Neuronal stem cell (in vitro differentiated cells): ENCODE data around the gene POU6F1. TPM values are rescaled to one million over a fixed set of nuclear protein-coding genes. Genes with fewer than 3 reads are reported as not detected.
A peak's percentile ranks its signal among the peaks of the same experiment; 100 is the strongest.

Experiments used
- DNase-seq: peaks from one replicate; pipeline ENCODE4 v3.0.0-alpha.2; 2013; ENCODE audit warnings: low spot score
- H2AFZ ChIP-seq: one replicate; pipeline ENCODE4 v1.6.1; 2013; ENCODE audit warnings: mild to moderate bottlenecking, low read length, inconsistent platforms
- H2AK5ac ChIP-seq: 2 replicates; pipeline ENCODE4 v1.6.1; 2013; ENCODE audit warnings: low read depth, mild to moderate bottlenecking, inconsistent platforms, low read length, moderate library complexity, mixed read lengths
- H2BK120ac ChIP-seq: 2 replicates; pipeline ENCODE4 v1.6.1; 2013; ENCODE audit warnings: low read depth, mild to moderate bottlenecking, inconsistent platforms, low read length, moderate library complexity, mixed read lengths
- H2BK12ac ChIP-seq: one replicate; pipeline ENCODE4 v1.6.1; 2013; ENCODE audit warnings: low read length, inconsistent platforms
- H2BK15ac ChIP-seq: 2 replicates; pipeline ENCODE4 v1.6.1; 2013; ENCODE audit warnings: mild to moderate bottlenecking, low read length, inconsistent platforms, mixed read lengths
- H2BK5ac ChIP-seq: one replicate; pipeline ENCODE4 v1.6.1; 2013; ENCODE audit warnings: inconsistent platforms, mild to moderate bottlenecking, low read length, moderate library complexity
- H3K14ac ChIP-seq: one replicate; pipeline ENCODE4 v1.6.1; 2013; ENCODE audit warnings: low read length, inconsistent platforms
- H3K18ac ChIP-seq: 2 replicates; pipeline ENCODE4 v1.6.1; 2013; ENCODE audit warnings: low read length, inconsistent platforms
- H3K23ac ChIP-seq: 2 replicates; pipeline ENCODE4 v1.6.1; 2013; ENCODE audit warnings: low read depth, mild to moderate bottlenecking, mixed read lengths, low read length, inconsistent platforms; ENCODE audit not compliant: poor library complexity
- H3K27ac ChIP-seq: replicated peaks from 3 replicates; pipeline ENCODE4 v1.5.1; 2013; ENCODE audit warnings: low read length, inconsistent platforms
- H3K27me3 ChIP-seq, 3 experiments: 2 replicates each; pipeline ENCODE4 v1.6.1; 2013; ENCODE audit warnings: low read length in 3 of 3, mild to moderate bottlenecking in 2 of 3, inconsistent platforms in 1 of 3, low read depth in 1 of 3, mixed read lengths in 1 of 3, moderate library complexity in 1 of 3; ENCODE audit not compliant: control insufficient read depth in 3 of 3, insufficient read depth in 3 of 3
- H3K36me3 ChIP-seq, 2 donors: replicated peaks in 1 of 2; 2 replicates each; pipeline ENCODE4 v1.6.1; 2013; ENCODE audit warnings: low read length in 2 of 2; ENCODE audit not compliant: control insufficient read depth in 2 of 2, insufficient read depth in 2 of 2
- H3K4ac ChIP-seq: 2 replicates; pipeline ENCODE4 v1.6.1; 2013; ENCODE audit warnings: inconsistent platforms, mild to moderate bottlenecking, low read length, moderate library complexity
- H3K4me1 ChIP-seq, 2 donors: 1 replicate in 1 of 2; 2 replicates in 1 of 2; pipeline ENCODE4 v1.6.1; 2013; ENCODE audit warnings: low read length in 2 of 2, low read depth in 1 of 2; ENCODE audit not compliant: control insufficient read depth in 2 of 2, insufficient read depth in 1 of 2
- H3K4me2 ChIP-seq: one replicate; pipeline ENCODE4 v1.6.1; 2013; ENCODE audit warnings: mild to moderate bottlenecking, low read length, inconsistent platforms; ENCODE audit not compliant: insufficient read depth, poor library complexity, severe bottlenecking
- H3K4me3 ChIP-seq, 2 donors: 2 replicates each; pipeline ENCODE4 v1.5.1; 2013; ENCODE audit warnings: low read length in 2 of 2, mild to moderate bottlenecking in 2 of 2, inconsistent platforms in 1 of 2, moderate library complexity in 1 of 2
- H3K79me1 ChIP-seq: one replicate; pipeline ENCODE4 v1.6.1; 2013; ENCODE audit warnings: low read depth, mild to moderate bottlenecking, inconsistent platforms, low read length, moderate library complexity
- H3K9ac ChIP-seq: one replicate; pipeline ENCODE4 v1.6.1; 2013; ENCODE audit warnings: mild to moderate bottlenecking, low read depth, low read length, inconsistent platforms; ENCODE audit not compliant: poor library complexity
- H3K9me3 ChIP-seq, 2 donors: replicated peaks in 1 of 2; 2 replicates each; pipeline versions ENCODE3 to v1.6.1; 2013; ENCODE audit warnings: low read length in 2 of 2, mild to moderate bottlenecking in 2 of 2, inconsistent platforms in 1 of 2, low read depth in 1 of 2, mixed read lengths in 1 of 2, moderate library complexity in 1 of 2; ENCODE audit not compliant: control insufficient read depth in 2 of 2, insufficient read depth in 1 of 2
- H4K8ac ChIP-seq: one replicate; pipeline ENCODE4 v1.6.1; 2013; ENCODE audit warnings: low read depth, mild to moderate bottlenecking, inconsistent platforms, low read length, moderate library complexity
- H4K91ac ChIP-seq: one replicate; pipeline ENCODE4 v1.6.1; 2013; ENCODE audit warnings: low read length, low read depth, mild to moderate bottlenecking, inconsistent platforms; ENCODE audit not compliant: poor library complexity
- WGBS, 2 donors: extraction: QIAGEN DNeasy Blood & Tissue Kit; methylation state at CpG; one replicate each; pipeline ENCODE4 v1.1.7; 2013; ENCODE audit warnings: missing lambda C conversion rate in 2 of 2, mixed read lengths in 1 of 2; ENCODE audit not compliant: insufficient read length in 2 of 2, insufficient replicate concordance in 1 of 2; ENCODE audit errors: extremely low coverage in 2 of 2; 5-methylcytosine and 5-hydroxymethylcytosine counted together
- polyA plus RNA-seq, 2 experiments: library from polyadenylated mRNA; stranded (reverse); fragments of 200-250 nt; gene quantifications; one replicate each; pipeline ENCODE4 v1.2.3, GENCODE V29; 2013

POU6F1 gene, protein sequence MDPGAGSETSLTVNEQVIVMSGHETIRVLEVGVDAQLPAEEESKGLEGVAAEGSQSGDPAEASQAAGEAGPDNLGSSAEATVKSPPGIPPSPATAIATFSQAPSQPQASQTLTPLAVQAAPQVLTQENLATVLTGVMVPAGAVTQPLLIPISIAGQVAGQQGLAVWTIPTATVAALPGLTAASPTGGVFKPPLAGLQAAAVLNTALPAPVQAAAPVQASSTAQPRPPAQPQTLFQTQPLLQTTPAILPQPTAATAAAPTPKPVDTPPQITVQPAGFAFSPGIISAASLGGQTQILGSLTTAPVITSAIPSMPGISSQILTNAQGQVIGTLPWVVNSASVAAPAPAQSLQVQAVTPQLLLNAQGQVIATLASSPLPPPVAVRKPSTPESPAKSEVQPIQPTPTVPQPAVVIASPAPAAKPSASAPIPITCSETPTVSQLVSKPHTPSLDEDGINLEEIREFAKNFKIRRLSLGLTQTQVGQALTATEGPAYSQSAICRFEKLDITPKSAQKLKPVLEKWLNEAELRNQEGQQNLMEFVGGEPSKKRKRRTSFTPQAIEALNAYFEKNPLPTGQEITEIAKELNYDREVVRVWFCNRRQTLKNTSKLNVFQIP
- polyA plus RNA-seq (2013, experiment 1 of 2), result 3.0 TPM
- 2.9 TPM for polyA plus RNA-seq (2013, experiment 2 of 2)

DNA sequence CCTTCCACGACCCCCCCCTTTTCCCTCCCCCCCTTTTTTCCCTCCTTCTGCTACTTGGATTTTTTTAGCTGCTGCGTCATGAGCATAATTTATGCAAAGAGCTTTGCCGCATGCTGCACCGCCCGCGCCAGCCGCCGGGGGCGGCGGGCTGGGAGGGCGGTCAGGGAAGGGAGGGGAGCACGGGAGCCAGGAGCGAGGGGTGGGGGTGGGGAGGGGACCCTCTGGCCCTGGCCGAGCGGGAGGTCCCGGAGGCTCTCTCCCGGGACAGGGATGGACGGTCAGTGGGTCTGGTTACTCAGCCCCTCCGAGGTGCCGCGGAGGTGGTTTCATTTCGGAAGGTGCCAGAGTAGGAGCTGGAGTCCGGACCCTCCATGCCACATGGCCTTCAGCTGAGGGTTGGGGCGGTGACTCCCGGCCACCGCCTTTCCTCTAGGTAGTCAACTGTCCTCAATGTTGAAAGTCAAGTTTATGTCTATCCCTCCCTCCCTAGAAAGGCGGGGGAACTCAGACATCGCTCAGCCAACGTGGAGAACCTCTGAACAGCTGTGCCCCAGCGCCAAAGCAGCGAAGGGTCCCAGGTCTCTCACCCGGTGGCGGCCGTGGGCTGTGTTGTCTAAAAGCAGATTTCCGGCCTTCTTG lies at the start of gene POU6F1:
POU6F1 (minus strand) TSS at position 95 of the 639 bp plus-strand sequence. CDS start 11,226 bp downstream, outside the sequence.
- peak within 1 kb of the TSS; percentile 50 for H3K9ac ChIP-seq
- peak; percentile 68 for DNase-seq
- H3K9me3 ChIP-seq, result no peaks in the 10 kb centered on the region
- no peaks in the 10 kb centered on the region for H3K79me1 ChIP-seq
- peaks cover 8 to 9% of the 10 kb centered on the region in 2 donors for H3K4me1 ChIP-seq
- H2AK5ac ChIP-seq, result peak within 1 kb of the TSS; percentile 81
- H3K4ac ChIP-seq, result no peak within 1 kb of the TSS
- no peak within 1 kb of the TSS for H2BK5ac ChIP-seq
- H3K23ac ChIP-seq, result peak within 1 kb of the TSS; percentile 96
- H2AFZ ChIP-seq, result peak within 1 kb of the TSS; percentile 96
- no peak within 1 kb of the TSS for H4K91ac ChIP-seq
- no peak within 1 kb of the TSS for H3K27ac ChIP-seq
- H2BK12ac ChIP-seq, result no peak within 1 kb of the TSS
- H4K8ac ChIP-seq, result no peak within 1 kb of the TSS
- H3K4me3 ChIP-seq, result peak within 1 kb of the TSS; percentile 57 to 83
- H3K4me2 ChIP-seq, result peak within 1 kb of the TSS; percentile 89
- H3K36me3 ChIP-seq, result no peaks in the 10 kb centered on the region
- H2BK15ac ChIP-seq, result peak within 1 kb of the TSS; percentile 96
- peaks cover 0 to 7% (median 0%) of the 10 kb centered on the region in 3 experiments for H3K27me3 ChIP-seq
- no peak within 1 kb of the TSS for H2BK120ac ChIP-seq
- WGBS, 2 donors, result no CpG with 5 or more reads among the region's 35 CpGs
- peak within 1 kb of the TSS; percentile 90 for H3K18ac ChIP-seq
- peak within 1 kb of the TSS; percentile 21 for H3K14ac ChIP-seq

DNA sequence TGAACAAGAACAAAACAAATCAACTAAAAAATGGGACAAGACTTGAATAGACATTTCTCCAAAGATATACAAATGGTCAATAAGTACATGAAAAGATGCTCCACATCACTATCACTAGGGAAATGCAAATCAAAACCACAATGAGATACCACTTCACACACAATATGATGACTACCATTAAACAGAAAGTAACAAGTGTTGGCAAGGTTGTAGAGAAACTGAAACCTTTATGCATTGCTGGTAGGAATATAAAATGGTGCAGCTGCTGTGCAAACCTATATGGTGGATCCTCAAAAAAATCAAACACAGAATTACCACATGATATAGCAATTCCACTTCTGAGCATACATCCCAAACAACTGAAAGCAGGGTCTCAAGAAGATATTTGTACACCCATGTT lies 47.2 kb upstream of the POU6F1 start:
- H3K79me1 ChIP-seq, result no peaks in the 10 kb centered on the region
- no peak for DNase-seq
- no peak overlapping the region for H2BK15ac ChIP-seq
- H3K14ac ChIP-seq, result no peak overlapping the region
- H3K27me3 ChIP-seq, result peaks cover 0 to 23% (median 0%) of the 10 kb centered on the region in 3 experiments
- no peaks in the 10 kb centered on the region for H3K36me3 ChIP-seq
- H3K4ac ChIP-seq, result no peak overlapping the region
- H4K8ac ChIP-seq, result no peak overlapping the region
- no peak overlapping the region for H2AK5ac ChIP-seq
- no peak overlapping the region for H3K18ac ChIP-seq
- no peak overlapping the region for H2AFZ ChIP-seq
- no peak overlapping the region for H4K91ac ChIP-seq
- H3K9ac ChIP-seq, result no peak overlapping the region
- no peak overlapping the region for H3K23ac ChIP-seq
- no peak overlapping the region for H2BK120ac ChIP-seq
- no peak overlapping the region for H3K27ac ChIP-seq
- H3K4me3 ChIP-seq, result no peak overlapping the region
- no peak overlapping the region for H3K4me2 ChIP-seq
- H3K9me3 ChIP-seq, result no peaks in the 10 kb centered on the region
- no peaks in the 10 kb centered on the region for H3K4me1 ChIP-seq
- H2BK12ac ChIP-seq, result no peak overlapping the region
- no peak overlapping the region for H2BK5ac ChIP-seq

DNA sequence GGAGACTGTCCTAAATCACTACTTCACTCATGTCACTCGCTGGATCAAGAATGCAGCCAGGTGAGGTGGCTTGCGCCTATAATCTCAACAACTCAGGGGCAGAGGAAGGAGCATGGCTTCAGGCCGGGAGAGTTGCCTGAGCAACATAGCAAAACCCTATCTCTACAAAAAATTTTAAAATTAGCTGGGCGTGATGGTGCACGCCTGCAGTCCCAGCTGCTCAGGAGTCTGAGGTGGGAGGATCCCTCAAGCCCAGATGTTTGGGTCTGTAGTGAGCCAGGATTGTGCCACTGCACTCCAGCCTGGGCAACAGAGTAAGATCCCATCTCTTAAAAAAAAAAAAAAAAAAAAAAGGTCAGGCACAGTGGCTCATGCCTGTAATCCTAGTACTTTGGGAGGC lies 46.4 kb upstream of the POU6F1 start:
- no peak for DNase-seq
- Histone ChIP-seq H2BK15ac (no peak overlapping the region), H3K4me1 (no peaks in the 10 kb centered on the region), H3K9me3 (no peaks in the 10 kb centered on the region), H3K36me3 (no peaks in the 10 kb centered on the region), H3K4me2 (no peak overlapping the region), H3K4ac (no peak overlapping the region), H2AK5ac (peak overlapping the region; percentile 26), H3K27me3 (peaks cover 0 to 18% (median 0%) of the 10 kb centered on the region in 3 experiments), H2BK120ac (no peak overlapping the region), H4K8ac (no peak overlapping the region), H3K18ac (no peak overlapping the region), H2BK5ac (no peak overlapping the region), H3K27ac (no peak overlapping the region), H3K14ac (no peak overlapping the region), H3K4me3 (no peak overlapping the region), H3K9ac (no peak overlapping the region), H3K79me1 (no peaks in the 10 kb centered on the region), H2BK12ac (no peak overlapping the region), H2AFZ (no peak overlapping the region), H4K91ac (no peak overlapping the region), H3K23ac (no peak overlapping the region)
- no CpG with 5 or more reads among the region's 5 CpGs for WGBS, 2 donors

DNA sequence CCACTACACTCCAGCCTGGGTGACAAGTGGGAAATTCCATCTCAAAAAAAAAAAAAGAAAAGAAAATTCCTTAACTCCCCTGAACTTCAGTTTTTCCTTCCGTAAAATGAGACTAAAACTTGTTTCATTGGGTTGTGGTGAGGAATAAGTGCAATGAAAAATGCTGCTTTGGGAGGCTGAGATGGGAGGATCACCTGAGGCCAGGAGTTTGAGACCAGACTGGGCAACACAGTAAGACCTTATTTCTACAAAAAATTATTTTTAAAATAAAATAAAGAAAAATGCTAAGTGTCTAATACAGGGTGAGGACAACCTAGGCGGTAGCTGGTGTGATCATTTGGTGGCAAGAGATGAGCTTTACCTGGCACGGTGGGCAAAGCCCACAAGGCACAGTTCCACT lies 45.5 kb upstream of the POU6F1 start:
- Histone ChIP-seq H3K4me3 (no peak overlapping the region), H2BK15ac (no peak overlapping the region), H2BK12ac (no peak overlapping the region), H3K18ac (no peak overlapping the region), H3K9ac (no peak overlapping the region), H2AFZ (no peak overlapping the region), H3K9me3 (no peaks in the 10 kb centered on the region), H3K23ac (no peak overlapping the region), H3K4me2 (no peak overlapping the region), H2BK120ac (no peak overlapping the region), H3K79me1 (no peaks in the 10 kb centered on the region), H3K4me1 (no peaks in the 10 kb centered on the region), H2BK5ac (no peak overlapping the region), H3K14ac (no peak overlapping the region), H3K4ac (no peak overlapping the region), H3K27ac (no peak overlapping the region), H2AK5ac (no peak overlapping the region), H3K36me3 (no peaks in the 10 kb centered on the region), H3K27me3 (peaks cover 0 to 11% (median 0%) of the 10 kb centered on the region in 3 experiments), H4K8ac (no peak overlapping the region), H4K91ac (no peak overlapping the region)
- no CpG with 5 or more reads among the region's 3 CpGs for WGBS, 2 donors
- DNase-seq, result no peak
